Limb (tissue), 2 donors: ENCODE results near the gene CLEC2D.
"Not testable (repeated sequence)": the region's sequence is repeated elsewhere in the genome, so short reads cannot be mapped to it uniquely, and the experiment has no call there.

Source experiments
- DNase-seq, 2 donors: peaks; one replicate each; pipeline ENCODE4 v3.0.0-alpha.2; 2016; ENCODE audit errors: extremely low spot score in 2 of 2

The CLEC2D gene

GRCh38 chr12:9729082-9729481 is 59.6 kb downstream of the CLEC2D start:
- no peak for DNase-seq

- DNase-seq = no peak
Measured at GRCh38 chr12:9730011-9730410, 60.5 kb downstream of the CLEC2D start.

GRCh38 chr12:9730591-9730990 is 61.1 kb downstream of the CLEC2D start:
- no peak for DNase-seq

GRCh38 chr12:9731393-9731792 is 61.9 kb downstream of the CLEC2D start:
- no peak for DNase-seq

GRCh38 chr12:9731797-9732196 is 62.3 kb downstream of the CLEC2D start:
- DNase-seq = no peak

GRCh38 chr12:9732921-9733461 is 63.5 kb downstream of the CLEC2D start, which contains the start of gene CLECL1:
Gene CLECL1 (minus strand): TSS chr12:9733097.
- DNase-seq = no peak

GRCh38 chr12:9735601-9736000 is 66.1 kb downstream of the CLEC2D start:
- no peak for DNase-seq

- no peak for DNase-seq
Measured at GRCh38 chr12:9736936-9737705, 67.6 kb downstream of the CLEC2D start.

- DNase-seq = not testable (repeated sequence)
Measured at GRCh38 chr12:9738905-9739304, 69.4 kb downstream of the CLEC2D start.

GRCh38 chr12:9739404-9740105 is 70.0 kb downstream of the CLEC2D start:
- DNase-seq = peak in 1 of 2 donors; percentile 41

GRCh38 chr12:9740106-9740750 is 70.7 kb downstream of the CLEC2D start:
- DNase-seq = no peak

- DNase-seq = no peak
Measured at GRCh38 chr12:9741726-9742125, 72.2 kb downstream of the CLEC2D start.

- DNase-seq = no peak
Measured at GRCh38 chr12:9742661-9743060, 73.1 kb downstream of the CLEC2D start.

- no peak for DNase-seq
Measured at GRCh38 chr12:9745199-9745598, 75.7 kb downstream of the CLEC2D start.
